CD1c-positive myeloid dendritic cell (primary cell): Measurements from ENCODE around the gene IL22RA1.

Experiments used
- DNase-seq: peaks from one replicate; pipeline ENCODE4 v3.0.0-alpha.2; 2016; ENCODE audit errors: extremely low spot score

The IL22RA1 gene

GRCh38 chr1:24074196-24074595 lies 68.7 kb downstream of the IL22RA1 start:
- no peak for DNase-seq

GRCh38 chr1:24071941-24072340 lies 71.0 kb downstream of the IL22RA1 start:
- no peak for DNase-seq

GRCh38 chr1:24070821-24071393 lies 72.0 kb downstream of the IL22RA1 start:
- DNase-seq, result peak; percentile 73

GRCh38 chr1:24069817-24070216 lies 73.1 kb downstream of the IL22RA1 start:
- DNase-seq, result no peak
